Endothelial cell of umbilical vein (primary cell): ENCODE data around the gene ASB7. TPM values are rescaled to one million over a fixed set of nuclear protein-coding genes. Genes with fewer than 3 reads are reported as not detected.

Experiments used
- BruUV-seq: library from RNA; stranded (reverse); fragments of 400-500 nt; replicated peaks from 2 replicates; lab custom pipeline; 2021; lab: Mats Ljungman, UMichigan
- CTCF ChIA-PET: fragments of 300-600, 350-600 bp; sonication (Branson Sonifier 250); formaldehyde crosslinking; loops from one replicate; lab custom pipeline; 2021; ENCODE audit warnings: antibody characterized with exemption, inconsistent platforms; lab: Charles Lee
- POLR2A ChIA-PET: fragments of 300-600, 350-600 bp; sonication (Branson Sonifier 250); formaldehyde crosslinking; loops from one replicate; lab custom pipeline; 2021; ENCODE audit warnings: antibody characterized with exemption, inconsistent platforms; lab: Charles Lee
- DNase-seq: peaks from one replicate; pipeline ENCODE4 v3.0.0-alpha.2; 2011; ENCODE audit warnings: low read depth, low spot score
- FAIRE-seq: peaks from 2 replicates; lab custom pipeline; 2011; peaks lifted over from hg19 to GRCh38; lab: Jason Lieb, UNC
- H2AFZ ChIP-seq: 2 replicates; pipeline ENCODE4 v1.6.0; 2012; ENCODE audit warnings: low read depth, low read length, control low read depth, inconsistent platforms
- H3K27ac ChIP-seq: 2 replicates; pipeline ENCODE4 v1.5.1; 2011; ENCODE audit warnings: low read depth, mild to moderate bottlenecking, control low read depth, low read length, moderate library complexity; ENCODE audit not compliant: insufficient read depth
- H3K27me3 ChIP-seq, 2 experiments: 2 replicates each; pipeline versions ENCODE4 v1.6.0 to v1.6.1; 2011; ENCODE audit warnings: low read length in 2 of 2, mixed read lengths in 1 of 2; ENCODE audit not compliant: control insufficient read depth in 2 of 2, insufficient read depth in 2 of 2
- H3K36me3 ChIP-seq, 2 experiments: 2 replicates in 1 of 2; 3 replicates in 1 of 2; pipeline ENCODE4 v1.5.1; 2011; ENCODE audit warnings: low read length in 2 of 2, mild to moderate bottlenecking in 1 of 2, moderate library complexity in 1 of 2; ENCODE audit not compliant: control insufficient read depth in 2 of 2, insufficient read depth in 2 of 2; ENCODE audit errors: extremely low read depth in 1 of 2
- H3K4me1 ChIP-seq: 3 replicates; pipeline ENCODE4 v1.5.1; 2011; ENCODE audit warnings: mild to moderate bottlenecking, low read length; ENCODE audit not compliant: control insufficient read depth, insufficient read depth; ENCODE audit errors: extremely low read depth
- H3K4me2 ChIP-seq: 2 replicates; pipeline ENCODE4 v1.6.1; 2011; ENCODE audit warnings: low read length, control low read depth, mixed read lengths; ENCODE audit not compliant: insufficient read depth
- H3K4me3 ChIP-seq, 3 experiments: fragments of 200-600 bp in 1 of 3; sonication (generic), shearing (Covaris generic) in 1 of 3; replicated peaks in 1 of 3; 2 replicates each; pipeline ENCODE4 v1.5.1; 2011 to 2016; ENCODE audit warnings: control low read depth in 3 of 3, low read length in 3 of 3, mild to moderate bottlenecking in 2 of 3, inconsistent platforms in 1 of 3, low read depth in 1 of 3, moderate library complexity in 1 of 3; ENCODE audit not compliant: insufficient read depth in 1 of 3
- H3K79me2 ChIP-seq: 2 replicates; pipeline ENCODE4 v1.6.0; 2012; ENCODE audit warnings: low read length, inconsistent platforms; ENCODE audit not compliant: control insufficient read depth, insufficient read depth
- H3K9ac ChIP-seq: replicated peaks from 2 replicates; pipeline ENCODE3; 2011; ENCODE audit warnings: low read length, control low read depth; ENCODE audit not compliant: insufficient read depth; ENCODE audit errors: extremely low read depth
- H3K9me1 ChIP-seq: replicated peaks from 3 replicates; pipeline ENCODE4 v1.6.0; 2011; ENCODE audit warnings: mild to moderate bottlenecking, low read length; ENCODE audit not compliant: control insufficient read depth, insufficient read depth; ENCODE audit errors: extremely low read depth
- H3K9me3 ChIP-seq: replicated peaks from 2 replicates; pipeline ENCODE4 v1.5.1; 2012; ENCODE audit warnings: low read length, inconsistent platforms; ENCODE audit not compliant: control insufficient read depth, insufficient read depth
- H4K20me1 ChIP-seq: replicated peaks from 2 replicates; pipeline ENCODE3; 2011; ENCODE audit warnings: mild to moderate bottlenecking, low read length; ENCODE audit not compliant: control insufficient read depth, insufficient read depth; ENCODE audit errors: extremely low read depth
- CTCF ChIP-seq, 2 donors: IDR thresholded peaks; 1 replicate in 1 of 2; 2 replicates in 1 of 2; pipeline ENCODE4 v1.5.1; 2011; ENCODE audit warnings: low read length in 2 of 2, mild to moderate bottlenecking in 2 of 2, moderate library complexity in 2 of 2, control low read depth in 1 of 2, inconsistent platforms in 1 of 2, low read depth in 1 of 2; ENCODE audit not compliant: insufficient read depth in 1 of 2; ENCODE audit errors: extremely low read depth in 1 of 2
- EZH2 ChIP-seq: IDR thresholded peaks from 2 replicates; pipeline ENCODE4 v1.6.1; 2012; ENCODE audit warnings: borderline replicate concordance, low read depth, mild to moderate bottlenecking, moderate library complexity, low read length, inconsistent platforms; ENCODE audit not compliant: severe bottlenecking
- GATA2 ChIP-seq: IDR thresholded peaks from 2 replicates; pipeline ENCODE4 v1.7.0; 2011; ENCODE audit warnings: low read depth, mild to moderate bottlenecking, moderate library complexity, mixed read lengths, low read length; ENCODE audit not compliant: insufficient read length, insufficient read depth
- JUN ChIP-seq: IDR thresholded peaks from 2 replicates; pipeline ENCODE4 v1.6.1; 2011; ENCODE audit warnings: borderline replicate concordance, low read depth; ENCODE audit not compliant: insufficient read length, insufficient read depth
- MYC ChIP-seq: IDR thresholded peaks from one replicate; pipeline ENCODE4 v1.6.1; 2011; ENCODE audit warnings: mild to moderate bottlenecking, low read depth, low read length
- POLR2AphosphoS5 ChIP-seq: IDR thresholded peaks from 2 replicates; pipeline ENCODE4 v1.6.1; 2012; ENCODE audit warnings: low read depth, mild to moderate bottlenecking, control low read depth, low read length, moderate library complexity; ENCODE audit not compliant: insufficient read depth
- dilution Hi-C: fragments of 300-500 bp; cut with MboI; formaldehyde crosslinking; loops from one replicate; pipeline ENCODE4 v1.15.0; 2019; ENCODE audit warnings: low sequenced_read_pairs; ENCODE audit not compliant: extremely low pct_ligation_motif_present
- intact Hi-C: fragments of 100-400 bp; cut with micrococcal nuclease; formaldehyde crosslinking; loops from one replicate; pipeline ENCODE4 v1.10.0; 2022
- polyA plus RNA-seq, 4 experiments: library from polyadenylated mRNA; depleted of rRNA in 3 of 4; stranded (reverse) in 3 of 4; unstranded in 1 of 4; fragments of >200 nt; gene quantifications; 2 replicates each; pipeline versions ENCODE4 v1.2.1 to v1.2.3, GENCODE V29; 2011 to 2012; ENCODE audit warnings: missing spikeins in 1 of 4
- total RNA-seq: library from RNA; stranded (reverse); gene quantifications from 2 replicates; pipeline ENCODE4 v1.2.3, GENCODE V29; 2021
- TF ChIP-seq, protein P1 (sequence below): IDR thresholded peaks from 2 replicates; pipeline ENCODE4 v1.6.1; 2011; ENCODE audit not compliant: insufficient read depth, insufficient read length

Gene ASB7
- total and polyA plus RNA-seq, 2 donors (not counting 3 experiments of a cell fraction or from before 2014, with no cell fraction given) = 6.8 to 13.3 TPM

GRCh38 chr15:100613208-100613607 lies 10.8 kb downstream of the ASB7 start:
- no peaks in the 10 kb centered on the region for H3K27me3 ChIP-seq
- peaks cover 14% of the 10 kb centered on the region for H3K79me2 ChIP-seq
- POLR2A ChIA-PET = no interaction called here
- dilution Hi-C loops (no loop called here), intact Hi-C loops (no loop called here)
- no peak overlapping the region for H3K4me2 ChIP-seq
- no peak overlapping the region for H3K4me3 ChIP-seq
- CTCF ChIA-PET = no interaction called here
- BruUV-seq = no TSS peak
- H4K20me1 ChIP-seq = no peaks in the 10 kb centered on the region
- H3K9ac ChIP-seq = no peak overlapping the region
- peaks cover 6 to 16% of the 10 kb centered on the region in 2 experiments for H3K36me3 ChIP-seq
- no peak for FAIRE-seq
- H2AFZ ChIP-seq = no peak overlapping the region
- no peaks in the 10 kb centered on the region for H3K9me1 ChIP-seq
- no peak for DNase-seq
- H3K4me1 ChIP-seq = no peaks in the 10 kb centered on the region
- no peak overlapping the region for H3K27ac ChIP-seq
- TF ChIP-seq MYC (no peak), JUN (no peak), POLR2AphosphoS5 (no peak), CTCF (IDR thresholded peaks at IDR 0.05; ENCODE audit: extremely low read depth in 1 of 2, insufficient read depth in 1 of 2, low read depth in 1 of 2, low read length in 2 of 2) (no peak), EZH2 (no peak), GATA2 (no peak)
- TF ChIP-seq, protein P1, sequence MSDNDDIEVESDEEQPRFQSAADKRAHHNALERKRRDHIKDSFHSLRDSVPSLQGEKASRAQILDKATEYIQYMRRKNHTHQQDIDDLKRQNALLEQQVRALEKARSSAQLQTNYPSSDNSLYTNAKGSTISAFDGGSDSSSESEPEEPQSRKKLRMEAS = no peak
- H3K9me3 ChIP-seq = no peaks in the 10 kb centered on the region
